ENCODE results near the gene CD44.
"Not testable (repeated sequence)": the region's sequence is repeated elsewhere in the genome, so short reads cannot be mapped to it uniquely, and the experiment has no call there.

CD44 gene

DNA sequence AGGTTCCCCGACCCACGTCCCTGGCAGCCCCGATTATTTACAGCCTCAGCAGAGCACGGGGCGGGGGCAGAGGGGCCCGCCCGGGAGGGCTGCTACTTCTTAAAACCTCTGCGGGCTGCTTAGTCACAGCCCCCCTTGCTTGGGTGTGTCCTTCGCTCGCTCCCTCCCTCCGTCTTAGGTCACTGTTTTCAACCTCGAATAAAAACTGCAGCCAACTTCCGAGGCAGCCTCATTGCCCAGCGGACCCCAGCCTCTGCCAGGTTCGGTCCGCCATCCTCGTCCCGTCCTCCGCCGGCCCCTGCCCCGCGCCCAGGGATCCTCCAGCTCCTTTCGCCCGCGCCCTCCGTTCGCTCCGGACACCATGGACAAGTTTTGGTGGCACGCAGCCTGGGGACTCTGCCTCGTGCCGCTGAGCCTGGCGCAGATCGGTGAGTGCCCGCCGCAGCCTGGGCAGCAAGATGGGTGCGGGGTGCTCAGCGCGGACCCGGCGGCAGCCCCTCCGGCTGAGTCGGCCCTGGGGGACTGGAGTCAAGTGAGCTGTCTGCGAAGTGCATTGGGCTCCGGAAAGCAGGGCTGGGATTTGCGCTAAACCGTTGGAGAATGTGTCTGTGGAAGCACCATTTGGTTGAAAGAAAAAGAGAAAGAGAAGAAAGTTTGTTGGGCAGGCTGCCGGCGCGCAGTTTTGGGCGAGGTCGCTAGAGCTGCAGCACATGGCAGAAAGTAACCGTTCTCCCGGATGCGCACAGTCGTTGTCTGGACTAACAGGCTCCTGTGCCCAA is at the start of gene CD44:
TSS of gene CD44 (plus strand) at position 229 of the 779 bp plus-strand sequence. CDS start at position 362, 133 bp downstream.
- DNase-seq: peak in 2 of 3 experiments; percentile 68

DNA sequence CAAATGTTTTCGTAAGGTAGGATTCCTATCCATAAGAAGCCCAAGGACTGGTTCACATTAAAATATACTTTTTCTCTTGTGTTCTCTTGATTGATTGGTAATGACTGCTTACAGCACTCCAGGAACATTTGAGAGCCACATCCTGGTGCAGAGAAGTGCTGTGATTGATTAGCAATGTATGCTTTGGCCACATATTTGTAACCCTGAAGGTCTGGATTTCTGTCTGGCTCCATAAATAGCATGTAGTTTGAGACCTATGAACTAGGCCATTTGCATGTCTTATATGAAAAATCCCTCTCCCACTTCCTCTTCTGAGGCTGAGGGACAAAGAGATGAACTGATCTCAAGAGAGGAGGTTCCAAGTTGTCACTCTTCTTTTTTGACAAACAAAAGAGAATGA is 49.3 kb upstream of the CD44 start:
- DNase-seq: no peak

DNA sequence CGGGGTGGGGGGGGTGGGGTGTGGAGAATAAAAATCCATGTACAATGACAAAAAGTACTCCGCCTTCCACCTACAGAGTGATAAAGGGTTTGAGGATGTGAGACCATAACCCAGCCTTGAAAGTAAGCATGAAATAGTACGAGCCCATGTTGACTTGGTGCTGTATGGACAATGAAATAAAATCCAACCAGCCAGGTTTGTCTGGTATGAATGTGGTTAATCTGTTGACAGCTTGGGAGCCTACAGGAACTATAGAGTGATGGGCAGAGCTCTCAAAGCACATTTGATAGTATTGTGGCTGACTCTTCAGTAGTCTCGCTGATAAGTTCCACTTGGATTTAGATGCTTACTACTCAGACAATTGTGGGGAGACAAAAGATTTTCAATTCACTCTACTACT is 48.8 kb upstream of the CD44 start:
- DNase-seq: no peak

DNA sequence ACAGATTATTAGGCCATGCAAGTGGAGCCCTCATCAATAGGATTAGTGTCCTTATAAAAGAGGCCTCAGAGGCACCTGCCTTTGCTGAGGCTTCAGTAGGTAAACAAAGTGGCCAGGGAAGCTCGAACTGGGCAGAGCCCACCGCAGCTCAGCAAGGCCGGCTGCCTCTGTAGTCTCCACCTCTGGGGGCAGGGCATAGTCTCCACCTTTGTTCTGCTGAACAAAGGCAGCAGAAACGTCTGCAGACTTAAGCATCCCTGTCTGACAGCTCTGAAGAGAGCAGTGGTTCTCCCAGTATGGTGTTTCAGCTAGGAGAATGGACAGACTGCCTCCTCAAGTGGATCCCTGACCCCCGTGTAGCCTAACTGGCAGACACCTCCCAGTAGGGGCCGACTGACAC is 48.0 kb upstream of the CD44 start:
- DNase-seq: not testable (repeated sequence)

DNA sequence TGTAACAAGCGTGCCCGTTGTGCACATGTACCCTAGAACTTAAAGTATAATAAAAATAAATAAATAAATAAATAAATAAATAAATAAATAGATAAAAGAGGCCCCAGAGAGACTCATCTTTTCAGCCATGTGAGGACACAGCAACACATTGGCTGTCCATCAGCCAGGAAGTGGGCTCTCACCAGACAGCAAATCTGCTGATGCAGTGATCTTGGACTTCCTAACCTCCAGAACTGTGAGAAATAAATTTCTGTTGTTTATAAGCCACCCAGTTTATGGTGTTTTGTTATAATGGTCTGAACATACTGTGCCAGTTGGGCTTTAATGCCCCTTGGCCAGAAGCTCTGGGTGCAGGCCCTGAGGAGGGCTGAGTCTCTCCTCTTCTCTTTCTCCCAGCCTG is 42.2 kb upstream of the CD44 start:
- DNase-seq: no peak

DNA sequence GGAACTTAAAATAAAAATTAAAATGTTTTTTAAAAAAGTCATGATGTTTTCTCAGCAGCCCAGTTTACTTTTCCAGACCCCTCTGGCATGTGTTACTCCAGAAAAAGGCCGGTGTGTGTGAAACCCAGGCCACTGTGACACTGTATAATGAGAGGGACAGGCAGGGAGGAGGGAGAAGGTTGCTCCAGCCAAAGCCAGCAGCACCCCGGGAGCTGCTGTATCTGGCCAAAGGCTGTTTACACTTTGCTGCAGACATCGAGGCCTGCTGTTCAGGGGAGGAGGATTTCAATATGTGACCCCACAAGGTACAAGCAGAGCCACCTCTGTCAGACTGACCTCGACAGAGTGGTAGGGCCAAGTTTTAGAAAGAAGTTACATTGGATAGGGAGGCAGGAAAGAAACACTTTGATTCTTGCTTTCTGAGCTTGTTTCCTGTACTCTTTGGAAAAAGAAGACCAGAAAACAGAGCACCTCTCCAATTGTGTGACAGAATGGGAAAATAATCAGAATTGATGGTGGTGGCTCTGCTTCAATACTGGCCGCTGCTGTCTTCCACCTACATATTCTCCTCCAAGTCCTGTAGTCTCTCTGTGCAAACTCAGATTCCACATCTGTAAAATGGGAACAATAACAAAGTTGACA is 41.0 kb upstream of the CD44 start:
- DNase-seq: peak in 1 of 3 experiments; percentile 8

DNA sequence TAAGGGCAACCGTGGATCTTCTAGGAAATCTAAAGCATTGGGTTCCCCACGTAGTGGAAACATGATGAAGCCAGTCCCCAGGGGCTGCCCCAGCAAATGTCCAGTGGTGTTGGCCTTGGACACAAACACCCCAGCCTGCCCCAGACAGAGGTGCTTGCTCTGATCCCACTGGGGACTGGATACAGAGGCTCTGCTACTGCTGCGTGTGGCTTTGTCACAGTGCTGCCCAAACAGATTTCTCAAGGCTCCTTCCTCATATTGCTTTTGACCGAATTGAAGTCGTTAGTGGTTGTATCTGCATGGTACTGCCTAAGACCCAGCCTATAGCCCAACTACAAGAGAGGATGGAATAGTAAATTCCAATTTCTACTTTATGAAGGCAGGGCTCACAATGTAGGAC is 40.1 kb upstream of the CD44 start:
- DNase-seq: no peak

DNA sequence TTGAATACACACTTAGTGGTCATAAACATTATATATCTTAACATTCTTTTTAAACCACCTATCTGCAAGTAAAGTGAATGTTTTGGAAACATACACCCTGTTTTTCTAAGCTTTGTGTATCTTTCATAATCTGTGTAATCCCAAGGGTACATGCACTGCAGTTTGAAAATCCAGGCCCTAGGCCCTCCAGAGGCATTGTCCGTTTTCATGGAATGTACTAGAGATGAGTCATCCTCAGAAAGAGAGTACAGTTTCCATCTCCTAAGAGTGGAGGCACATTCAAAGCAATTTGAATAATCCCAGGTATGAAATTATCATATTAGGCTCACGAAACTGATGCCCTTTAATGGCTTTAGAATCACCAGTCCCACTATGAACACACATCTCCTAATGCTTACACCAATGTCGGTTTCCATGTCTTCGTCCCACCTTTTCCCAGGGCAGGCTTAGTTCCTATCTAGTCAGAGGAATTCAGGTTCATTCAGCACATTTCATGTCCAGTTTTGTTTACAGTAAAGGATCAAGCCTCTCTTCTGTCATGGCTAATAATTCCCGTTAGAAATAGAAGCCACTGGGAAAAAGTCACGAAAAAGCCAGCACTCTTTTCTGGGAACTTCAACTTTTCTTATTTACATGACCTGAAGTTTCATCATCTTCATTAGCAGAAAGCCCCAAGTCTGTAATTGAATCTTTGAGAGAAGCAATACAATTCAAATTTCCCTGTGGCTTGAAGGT is 39.5 kb upstream of the CD44 start:
- DNase-seq: no peak

DNA sequence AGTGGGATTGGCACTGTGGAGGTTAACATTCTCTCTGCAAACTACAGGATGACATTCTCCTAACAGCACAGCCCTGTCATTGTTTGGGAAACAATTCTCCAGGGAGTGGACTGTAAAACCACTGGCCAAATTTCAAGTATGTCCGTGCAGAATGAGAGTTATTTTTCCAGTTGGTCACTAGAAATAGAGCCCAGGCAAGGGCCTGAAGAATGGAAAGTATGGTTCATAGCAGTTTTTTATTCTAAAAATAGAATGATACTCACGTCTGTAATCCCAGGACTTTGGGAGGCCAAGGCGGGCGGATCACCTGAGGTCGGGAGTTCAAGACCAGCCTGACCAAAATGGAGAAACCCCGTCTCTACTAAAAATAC is 39.0 kb upstream of the CD44 start:
- DNase-seq: no peak

DNA sequence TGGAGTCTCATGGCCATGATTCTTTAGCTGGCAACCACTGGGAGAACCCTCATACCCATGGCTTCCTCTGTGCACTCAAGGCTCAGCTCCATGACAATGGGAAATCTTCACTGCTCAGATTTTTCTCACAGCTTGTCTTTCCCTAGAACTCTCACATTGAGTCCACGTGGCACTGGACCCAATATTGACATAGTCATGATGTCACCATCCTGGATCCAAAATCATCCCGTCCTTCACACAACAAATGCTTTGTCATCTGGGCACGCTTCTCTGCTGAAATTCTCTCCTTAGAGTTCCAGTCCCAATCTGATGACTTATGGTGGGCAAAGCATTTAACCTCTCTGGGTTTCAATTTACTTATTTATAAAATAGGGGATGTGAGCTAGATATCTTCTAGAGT is 37.7 kb upstream of the CD44 start:
- DNase-seq: no peak

DNA sequence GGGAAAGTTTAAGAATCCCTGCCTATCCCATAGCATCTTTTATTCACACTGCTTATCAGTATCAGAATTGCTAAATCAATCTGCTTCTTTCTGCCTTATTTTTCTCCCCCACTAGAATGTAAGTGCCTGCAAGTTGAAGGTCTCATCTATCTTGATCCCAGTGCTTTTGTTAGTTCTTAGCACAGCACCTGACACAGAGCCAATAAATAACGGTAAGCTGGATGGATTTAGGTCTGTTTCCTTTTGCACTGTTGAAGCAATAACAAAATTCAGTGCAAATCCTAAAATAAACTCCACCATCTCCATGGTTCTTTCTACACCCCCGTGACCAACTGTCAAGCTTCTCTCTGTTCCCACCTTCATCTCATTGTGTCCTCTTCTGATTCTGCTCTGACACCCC is 36.7 kb upstream of the CD44 start:
- DNase-seq: no peak

DNA sequence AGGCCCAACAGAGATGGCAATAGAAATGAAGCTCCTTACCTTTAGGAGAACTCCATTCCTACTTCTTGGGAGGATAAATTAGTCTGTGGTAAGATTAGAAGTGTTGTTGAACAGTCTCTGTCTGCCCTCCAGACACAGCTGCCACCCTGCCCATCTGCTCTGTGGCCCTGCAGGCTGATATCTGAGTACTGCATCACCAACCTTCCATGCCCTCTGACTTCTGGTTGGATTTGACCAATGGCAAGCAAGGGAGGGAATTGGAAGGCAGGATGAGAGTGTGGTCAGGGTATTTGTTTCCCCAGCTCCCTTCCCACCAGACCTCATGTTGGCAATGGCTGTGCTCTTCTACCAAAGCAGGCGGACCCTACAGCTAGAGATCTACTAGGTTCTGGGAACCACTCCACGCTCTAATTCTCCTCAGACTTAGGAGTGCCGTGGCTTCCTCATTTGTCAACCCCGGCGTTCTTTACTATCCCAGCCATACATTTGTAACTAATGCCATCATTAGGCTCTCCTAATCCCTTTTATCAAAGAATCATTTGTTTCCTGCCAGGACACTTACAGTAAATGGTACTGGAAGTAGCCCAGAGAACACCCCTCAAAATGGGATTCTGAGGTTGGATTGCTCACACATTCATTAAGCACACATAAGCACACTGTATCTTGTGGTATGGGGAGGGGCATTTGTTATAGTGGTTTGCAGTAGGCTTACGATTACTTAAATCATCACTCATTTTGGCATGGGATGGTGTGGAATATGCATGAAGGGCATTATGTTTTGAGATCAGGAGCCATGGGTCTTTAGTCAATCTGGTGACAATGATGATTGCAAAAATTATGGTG is 35.4 kb upstream of the CD44 start:
- DNase-seq: no peak

DNA sequence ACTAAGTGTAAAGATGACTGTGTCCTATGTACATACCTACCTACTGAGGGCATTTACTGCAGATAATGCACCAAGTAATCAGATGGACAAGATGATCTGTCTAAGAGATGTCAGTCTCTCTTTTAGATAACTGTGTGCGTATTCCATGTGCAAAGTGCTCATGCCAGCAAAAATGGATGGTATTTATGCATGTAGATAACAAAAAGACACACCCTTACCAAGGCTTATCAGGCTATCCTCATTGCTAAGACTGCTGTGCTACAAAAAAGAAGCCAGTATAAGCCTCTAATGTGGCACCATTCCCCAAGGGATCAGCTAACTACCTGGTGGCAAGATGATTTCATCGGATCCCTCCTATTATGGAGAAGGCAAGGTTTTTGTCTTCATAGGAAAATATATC is 34.3 kb upstream of the CD44 start:
- DNase-seq: no peak

DNA sequence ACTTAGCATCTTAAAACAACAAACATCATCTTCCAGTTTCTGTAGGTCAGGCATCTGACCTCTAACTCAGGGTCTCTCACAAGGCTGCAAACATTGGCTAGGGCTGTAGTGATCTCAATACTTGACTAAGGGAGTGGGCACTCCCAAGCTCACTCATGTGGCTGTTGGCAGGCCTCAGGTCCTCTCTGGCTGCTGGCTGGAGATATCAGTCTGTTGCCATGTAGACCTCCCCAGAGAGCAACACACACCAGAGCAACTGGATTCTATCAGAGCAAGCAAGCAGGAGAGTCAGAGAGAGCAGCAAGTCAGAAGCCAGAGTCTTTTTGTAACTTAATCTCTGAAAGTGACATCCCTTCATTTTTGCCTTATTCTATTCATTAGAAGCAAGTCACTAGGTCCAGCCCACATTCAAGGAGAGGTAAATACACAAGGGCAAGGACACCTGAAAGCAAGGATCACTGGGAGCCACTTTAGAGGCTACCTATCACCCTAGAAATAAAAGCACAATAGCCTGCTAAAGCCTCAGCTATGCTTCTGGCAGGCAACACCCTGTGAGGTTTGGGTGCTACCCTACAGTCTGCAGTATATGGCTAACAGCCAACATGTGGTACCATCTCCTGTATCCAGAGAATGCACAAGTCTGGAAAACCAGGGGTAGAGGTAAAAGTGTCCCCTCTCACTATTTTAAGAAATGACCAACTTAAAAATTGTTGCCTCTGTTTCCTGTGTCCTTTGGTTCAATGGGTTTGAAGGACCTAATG is 33.5 kb upstream of the CD44 start:
- DNase-seq: no peak

DNA sequence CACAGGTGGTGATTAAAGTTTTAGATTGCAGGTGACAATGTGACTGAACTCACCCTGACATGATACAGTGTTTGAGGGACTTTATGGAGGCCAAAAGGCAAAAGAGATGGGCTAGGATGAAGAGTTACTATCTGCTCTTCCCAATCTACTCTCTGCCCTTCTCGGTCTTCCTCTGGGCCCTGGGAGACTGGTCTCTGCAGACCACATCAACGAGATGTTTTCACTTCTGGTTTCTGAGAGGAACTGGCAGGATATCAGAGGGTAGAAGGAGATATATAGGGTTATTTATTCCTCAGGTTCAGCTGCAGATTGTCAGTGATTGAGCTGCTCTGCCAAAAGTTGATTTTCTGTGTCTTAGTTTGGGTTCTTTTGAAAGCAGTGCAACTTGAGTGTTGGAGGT is 32.4 kb upstream of the CD44 start:
- no peak for DNase-seq

DNA sequence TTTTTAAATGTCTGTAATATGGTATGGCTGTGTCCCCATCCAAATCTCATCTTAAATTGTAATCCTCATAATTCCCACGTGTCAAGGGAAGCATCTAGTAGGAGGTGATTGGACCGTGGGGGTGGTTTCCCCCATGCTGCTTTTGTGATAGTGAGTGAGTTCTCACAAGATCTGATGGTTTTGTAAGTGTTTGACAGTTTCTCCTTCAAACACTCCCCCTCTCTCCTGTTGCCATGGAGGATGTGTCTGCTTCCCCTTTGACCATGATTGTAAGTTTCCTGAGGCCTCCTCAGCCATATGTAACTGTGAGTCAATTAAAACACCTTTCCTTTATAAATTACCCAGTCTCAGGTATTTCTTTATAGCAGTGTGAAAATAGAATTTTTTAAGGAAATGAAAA is 31.1 kb upstream of the CD44 start:
- no peak for DNase-seq

DNA sequence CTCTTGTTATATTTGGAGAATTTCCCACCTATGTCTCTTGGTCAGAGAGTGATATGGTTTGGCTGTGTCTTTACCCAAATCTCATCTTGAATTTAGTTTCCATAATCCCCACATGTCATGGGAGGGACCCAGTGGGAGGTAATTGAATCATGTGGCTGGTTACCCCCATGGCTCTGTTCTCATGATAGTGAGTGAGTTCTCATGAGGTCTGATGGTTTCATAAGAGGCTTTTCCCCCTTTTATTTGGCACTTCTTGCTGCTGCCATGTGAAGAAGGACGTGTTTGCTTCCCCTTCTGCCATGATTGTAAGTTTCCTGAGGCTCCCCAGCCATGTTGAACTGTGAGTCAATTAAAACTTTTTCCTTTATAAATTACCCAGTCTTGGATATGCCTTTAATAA is 30.6 kb upstream of the CD44 start:
- not testable (repeated sequence) for DNase-seq

DNA sequence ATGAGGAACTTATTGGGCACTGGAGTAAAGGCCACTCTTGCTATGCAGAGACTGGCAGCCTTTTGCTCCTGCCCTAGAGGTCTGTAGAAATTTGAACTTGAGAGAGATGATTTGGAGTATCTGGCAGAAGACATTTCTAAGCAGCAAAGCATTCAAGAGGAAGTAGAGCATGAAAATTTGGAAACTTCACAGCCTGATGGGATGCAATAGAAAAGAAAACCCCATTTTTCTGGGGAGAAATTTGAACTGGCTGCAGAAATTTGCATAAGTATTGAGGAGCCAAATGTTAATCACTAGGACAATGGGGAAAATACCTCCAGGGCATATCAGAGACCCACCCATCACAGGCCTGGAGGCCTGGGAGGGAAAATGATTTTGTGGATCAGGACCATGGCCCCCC is 29.9 kb upstream of the CD44 start:
- no peak for DNase-seq

DNA sequence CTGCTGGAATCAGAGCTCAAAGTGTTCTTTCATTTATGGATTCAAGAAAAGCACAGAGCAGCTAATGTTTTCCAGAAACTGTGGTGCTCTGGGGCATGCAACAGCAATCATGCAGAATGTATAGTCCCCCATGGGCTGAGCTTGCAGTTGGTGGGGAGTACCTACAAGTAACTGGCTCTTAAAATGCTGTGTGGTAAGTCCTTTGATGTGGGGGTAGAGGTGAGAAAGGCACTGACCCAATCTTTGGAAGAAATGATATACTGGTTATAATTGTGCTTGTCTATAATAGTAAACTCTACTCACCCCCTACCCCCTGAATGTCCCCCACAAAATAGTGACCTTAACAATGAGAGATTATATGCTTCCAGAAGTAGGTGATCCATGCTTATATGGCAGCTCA is 29.1 kb upstream of the CD44 start:
- no peak for DNase-seq

DNA sequence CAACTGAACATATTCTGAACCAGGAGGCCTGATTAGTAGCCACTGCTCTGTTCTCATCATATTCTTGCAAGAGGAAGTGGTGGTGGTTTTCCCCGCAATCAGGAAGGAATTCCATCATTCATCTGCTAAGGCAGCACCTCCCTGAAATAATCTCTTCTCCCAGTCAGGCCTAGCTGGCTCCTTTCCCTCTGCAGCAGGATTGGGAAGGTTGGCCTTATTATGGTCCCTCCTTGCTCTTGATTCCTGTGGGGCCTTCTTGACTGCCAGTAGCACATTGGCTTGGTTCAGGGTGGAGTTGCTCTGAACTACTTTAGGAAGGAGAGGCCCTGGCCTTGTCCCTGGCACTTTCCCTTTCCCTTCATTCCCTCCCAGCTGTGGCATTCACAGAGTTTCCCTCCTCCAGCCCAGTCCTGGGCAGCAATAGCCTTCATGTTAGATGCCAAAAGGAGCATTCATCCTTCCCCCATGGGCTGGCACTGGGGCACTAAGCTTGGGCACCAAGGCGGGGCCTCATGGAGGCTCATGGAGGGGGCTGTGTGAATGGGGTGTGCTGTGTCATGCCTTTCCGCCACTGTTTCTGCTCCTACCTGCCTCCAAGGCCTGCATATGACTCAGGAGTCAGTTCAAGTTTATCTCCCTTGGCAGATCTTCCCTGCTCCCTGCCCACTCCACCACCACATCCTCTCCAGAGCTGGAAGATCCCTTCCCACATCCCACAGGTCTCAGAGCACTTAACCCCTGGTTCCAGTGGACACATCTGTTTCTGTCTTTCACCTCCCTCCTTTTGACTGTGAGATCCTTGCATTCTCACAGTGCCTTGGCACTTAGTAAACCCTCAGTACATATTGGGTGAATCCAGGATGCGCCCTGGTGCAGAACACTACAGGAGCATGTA is 27.6 kb upstream of the CD44 start:
- no peak for DNase-seq

Measured in NCI-H1417 (cell line).